Measurements from ENCODE around the gene PTRHD1.
A peak's percentile ranks its signal among the peaks of the same experiment; 100 is the strongest.
"Not testable (repeated sequence)": the region's sequence is repeated elsewhere in the genome, so short reads cannot be mapped to it uniquely, and the experiment has no call there.

PTRHD1 gene, protein sequence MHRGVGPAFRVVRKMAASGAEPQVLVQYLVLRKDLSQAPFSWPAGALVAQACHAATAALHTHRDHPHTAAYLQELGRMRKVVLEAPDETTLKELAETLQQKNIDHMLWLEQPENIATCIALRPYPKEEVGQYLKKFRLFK

DNA sequence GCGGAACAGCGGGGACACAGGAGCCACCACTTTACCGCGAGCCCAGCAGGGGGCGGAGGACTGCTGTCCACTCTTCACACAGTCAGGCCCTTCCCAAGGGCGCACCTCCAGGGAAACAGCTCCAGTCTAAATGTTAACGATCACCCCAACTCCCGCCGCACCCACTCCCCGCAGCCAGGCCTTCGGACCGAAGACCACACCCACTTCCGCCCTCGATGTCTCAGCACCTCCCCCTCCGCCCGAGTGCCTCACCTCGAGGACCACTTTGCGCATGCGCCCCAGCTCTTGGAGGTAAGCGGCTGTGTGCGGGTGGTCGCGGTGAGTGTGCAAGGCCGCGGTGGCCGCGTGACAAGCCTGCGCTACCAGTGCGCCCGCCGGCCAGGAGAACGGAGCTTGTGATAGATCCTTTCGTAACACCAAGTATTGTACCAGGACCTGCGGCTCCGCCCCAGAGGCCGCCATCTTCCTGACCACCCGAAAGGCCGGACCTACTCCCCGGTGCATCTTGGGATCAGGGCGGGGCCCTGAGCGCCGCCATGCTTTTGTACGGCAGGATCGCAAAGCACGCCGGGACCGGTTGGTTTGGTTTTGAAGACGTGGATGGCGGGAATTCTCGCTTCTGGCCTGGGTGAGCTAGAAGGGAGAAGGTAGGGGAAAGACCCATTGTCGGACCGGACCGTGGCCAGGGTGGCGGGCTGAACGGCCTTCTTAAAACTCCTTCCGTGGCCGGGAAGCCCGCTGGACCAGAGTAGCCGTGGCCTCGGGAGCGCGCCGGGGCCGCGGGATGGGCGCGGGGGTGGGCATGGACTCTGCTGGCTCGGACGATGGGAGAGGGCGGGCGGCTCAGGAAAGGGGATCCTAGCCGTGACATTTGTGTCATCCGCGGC is at the start of gene PTRHD1, which contains the start of gene CENPO:
Gene PTRHD1 (minus strand): TSS at position 518 of the 887 bp plus-strand sequence. CDS start 14 bp downstream, at position 504.
Gene CENPO (plus strand): TSS at position 552 of the 887 bp plus-strand sequence. CDS start 495 bp downstream, outside the sequence.
- peak; percentile 83 for FAIRE-seq

DNA sequence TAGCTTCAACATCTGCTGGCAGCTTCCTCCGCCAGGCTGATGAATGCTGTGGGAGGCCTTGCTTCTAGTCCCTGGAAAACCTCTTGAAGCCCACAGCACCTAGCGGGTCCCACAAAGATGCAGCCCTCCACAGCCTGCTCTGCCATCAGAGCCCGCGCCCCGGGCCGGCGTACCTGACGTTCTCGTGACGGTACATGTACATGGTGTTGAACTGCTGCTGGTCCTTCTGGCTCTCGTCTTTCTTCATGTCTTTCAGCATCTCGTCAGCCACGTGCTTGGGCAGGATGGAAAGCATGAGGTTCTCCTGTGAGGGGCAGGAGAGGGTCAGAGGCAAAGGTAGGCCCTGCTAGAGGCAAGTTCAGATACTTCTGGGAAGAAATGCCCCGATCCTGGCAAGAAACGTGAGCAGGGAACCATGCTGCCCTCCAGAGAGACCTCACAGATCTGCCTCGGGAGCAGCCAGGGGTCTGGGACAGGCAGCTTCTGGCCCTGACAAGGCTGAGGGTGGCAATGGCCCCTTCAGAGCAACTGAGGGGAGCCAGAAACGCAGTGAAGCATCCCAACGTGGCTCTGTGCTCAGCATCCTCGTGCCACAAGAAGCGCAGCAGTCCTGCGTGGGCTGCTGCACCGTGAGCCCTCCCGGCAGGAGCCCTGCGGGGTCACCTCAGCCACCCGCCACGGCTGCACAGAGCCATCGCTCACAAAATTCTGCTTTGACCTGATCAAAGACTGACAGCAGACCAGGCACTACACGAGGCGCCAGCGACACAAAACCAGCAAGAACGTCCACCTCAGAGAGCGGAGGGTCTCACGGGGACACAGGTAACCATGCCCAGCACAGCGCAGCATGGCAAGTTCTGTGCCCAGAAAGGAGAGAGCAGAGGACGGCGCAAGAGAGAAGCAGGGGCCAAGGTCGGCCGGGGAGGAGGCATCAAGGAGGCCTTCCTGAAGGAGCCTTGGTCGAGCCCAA is 49.2 kb upstream of the PTRHD1 start:
- FAIRE-seq (no peak), DNase-seq (ENCODE audit: insufficient read length, low spot score) (no peak)

More for the DNA sequence above, at the start of gene PTRHD1, which contains the start of gene CENPO:
- peak; percentile 98 for DNase-seq (ENCODE audit: insufficient read length, low spot score)

DNA sequence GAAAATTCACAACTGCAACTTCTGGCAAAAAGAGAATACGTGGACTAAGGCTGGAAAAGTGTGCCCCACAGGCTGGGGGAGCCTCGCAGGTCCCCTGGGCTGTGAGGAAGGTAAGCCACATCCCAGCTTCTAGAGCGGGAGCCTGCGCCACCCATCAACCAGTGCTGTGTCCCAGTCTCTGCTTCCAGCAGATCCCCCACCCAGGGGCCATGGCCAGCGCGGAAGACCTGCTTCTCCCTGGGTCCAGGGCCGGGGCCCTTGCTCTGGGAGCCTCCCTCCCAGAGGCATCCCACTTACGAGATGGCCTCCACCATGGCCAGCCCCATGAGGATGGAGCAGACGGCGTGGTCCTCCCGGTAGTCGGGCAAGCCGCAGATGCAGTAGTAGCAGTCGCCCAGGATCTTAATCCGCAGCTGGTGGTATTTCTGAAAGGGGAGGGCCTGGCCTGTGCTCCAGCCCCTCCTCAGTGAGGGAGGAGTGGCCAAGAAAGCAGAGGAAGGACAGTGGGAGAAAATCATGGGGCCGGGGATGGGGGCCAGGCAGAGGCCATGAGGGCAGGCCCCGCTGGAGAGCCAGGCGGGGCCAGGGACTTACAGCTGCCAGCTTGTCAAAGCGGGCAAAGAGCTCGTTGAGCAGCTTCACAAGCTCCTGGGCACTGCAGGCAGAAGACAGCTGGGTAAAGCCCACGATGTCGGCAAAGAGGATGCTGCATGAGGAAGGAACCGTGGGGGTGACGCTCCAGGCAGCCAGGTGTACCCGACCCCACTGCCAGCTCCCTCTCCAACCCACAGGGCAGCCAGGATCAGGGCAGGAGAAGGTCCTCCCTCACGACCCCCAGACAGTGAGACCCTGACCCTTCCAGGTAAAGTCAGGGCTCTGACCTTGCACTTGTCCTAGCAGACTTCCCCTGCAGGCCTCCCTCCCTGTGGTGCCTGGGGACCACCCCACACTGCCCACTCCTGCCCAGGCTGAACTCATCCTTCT is 48.1 kb upstream of the PTRHD1 start:
- FAIRE-seq (peak; percentile 38), DNase-seq (ENCODE audit: insufficient read length, low spot score) (no peak)

DNA sequence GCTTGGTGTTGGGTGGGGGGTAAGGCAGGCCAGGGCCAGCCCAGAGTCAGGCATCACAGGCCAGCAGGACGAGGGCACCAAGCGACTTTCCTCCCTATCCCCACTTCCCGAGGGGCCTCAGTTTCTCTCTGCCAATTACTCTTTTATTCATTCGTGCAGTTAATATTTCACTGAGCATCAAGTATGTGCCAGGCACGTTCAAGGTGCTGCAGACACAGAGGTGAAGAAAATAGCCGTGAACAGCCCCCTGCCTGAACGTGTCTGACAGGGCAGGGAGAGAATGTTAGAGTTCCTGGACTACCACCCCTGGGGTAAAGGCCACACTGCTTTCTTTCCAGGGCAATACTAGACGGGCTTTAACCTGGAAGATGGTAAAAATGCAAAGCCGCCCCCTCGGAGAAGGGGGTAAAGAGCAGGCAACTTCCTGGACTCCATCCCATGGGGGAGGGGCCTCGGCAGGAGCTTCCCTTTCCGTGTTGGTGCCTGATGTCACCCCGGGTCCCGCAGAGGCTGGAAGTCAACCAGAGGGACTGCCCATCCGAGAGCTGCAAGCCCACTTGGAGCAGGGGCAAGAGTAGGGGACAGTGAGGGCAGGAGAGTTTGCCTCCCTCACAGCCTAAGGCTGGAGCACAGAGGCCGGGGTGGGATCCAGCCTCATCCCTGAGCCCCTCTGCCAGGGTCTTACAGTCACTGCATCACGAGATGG is 47.1 kb upstream of the PTRHD1 start:
- FAIRE-seq (no peak), DNase-seq (ENCODE audit: insufficient read length, low spot score) (no peak)

DNA sequence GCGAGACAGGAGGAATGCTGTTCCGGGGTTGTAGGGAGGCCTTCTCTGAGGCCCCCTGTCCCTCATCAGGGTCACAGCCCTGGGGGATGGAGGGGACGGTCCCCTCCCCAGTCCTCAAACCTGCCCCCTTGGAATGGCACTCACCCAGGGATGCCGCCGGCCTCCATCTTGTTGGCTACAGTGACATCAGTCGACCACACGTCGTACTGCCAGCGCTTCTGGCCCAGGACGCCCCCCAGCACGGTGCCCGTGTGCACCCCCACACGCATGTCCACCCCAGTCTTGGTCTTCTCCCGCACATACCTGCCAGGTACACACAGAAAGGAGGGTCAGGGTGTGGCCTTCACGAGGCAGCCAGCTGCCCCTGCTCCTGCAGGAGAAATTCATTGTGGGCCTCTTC is 46.5 kb upstream of the PTRHD1 start:
- DNase-seq (ENCODE audit: insufficient read length, low spot score) = no peak
- FAIRE-seq = no peak

DNA sequence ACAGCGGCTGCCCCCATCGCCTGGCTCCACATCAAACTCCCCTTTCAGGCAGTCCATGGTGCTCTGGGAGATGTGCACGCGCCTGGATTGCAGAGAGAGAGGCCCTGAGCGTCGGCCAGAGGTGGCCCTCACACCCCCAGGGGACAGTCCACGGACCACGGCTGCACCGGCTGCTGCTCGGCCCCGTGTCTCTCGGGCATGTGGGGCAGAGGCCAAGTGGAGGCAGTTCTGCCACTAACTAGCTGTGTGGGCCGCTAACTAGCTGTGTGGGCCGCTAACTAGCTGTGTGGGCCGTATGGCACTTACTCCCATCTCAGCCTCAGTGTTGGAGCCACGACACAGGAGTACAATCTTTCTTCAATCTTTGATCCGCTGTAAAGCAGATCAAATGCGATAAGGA is 45.4 kb upstream of the PTRHD1 start:
- FAIRE-seq (no peak), DNase-seq (ENCODE audit: insufficient read length, low spot score) (no peak)

DNA sequence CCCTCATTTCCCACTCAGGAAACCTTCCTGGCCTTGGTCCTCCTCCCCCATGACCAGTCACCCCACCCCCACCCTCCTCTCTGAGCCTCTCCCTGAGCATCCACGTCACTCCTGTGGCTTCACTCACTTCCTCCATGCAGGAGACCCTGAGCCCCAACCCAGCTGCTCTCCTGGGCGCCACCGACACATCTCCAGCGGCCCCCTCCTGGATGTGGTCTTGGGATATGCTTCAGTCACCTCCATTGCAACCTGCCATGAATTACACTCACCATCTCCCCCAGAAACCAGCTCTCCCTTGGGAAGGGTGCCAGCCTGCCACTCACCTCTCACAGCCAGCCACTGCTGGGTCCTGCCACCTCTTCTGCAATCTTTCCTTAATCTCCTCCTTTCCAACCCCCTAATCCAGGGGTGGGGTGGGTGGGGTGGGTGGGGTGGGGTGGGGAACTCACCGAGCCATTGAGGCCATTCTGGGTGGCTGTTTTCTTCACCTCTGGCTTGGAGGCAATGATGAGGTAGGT is 44.9 kb upstream of the PTRHD1 start:
- no peak for DNase-seq (ENCODE audit: insufficient read length, low spot score)
- no peak for FAIRE-seq

DNA sequence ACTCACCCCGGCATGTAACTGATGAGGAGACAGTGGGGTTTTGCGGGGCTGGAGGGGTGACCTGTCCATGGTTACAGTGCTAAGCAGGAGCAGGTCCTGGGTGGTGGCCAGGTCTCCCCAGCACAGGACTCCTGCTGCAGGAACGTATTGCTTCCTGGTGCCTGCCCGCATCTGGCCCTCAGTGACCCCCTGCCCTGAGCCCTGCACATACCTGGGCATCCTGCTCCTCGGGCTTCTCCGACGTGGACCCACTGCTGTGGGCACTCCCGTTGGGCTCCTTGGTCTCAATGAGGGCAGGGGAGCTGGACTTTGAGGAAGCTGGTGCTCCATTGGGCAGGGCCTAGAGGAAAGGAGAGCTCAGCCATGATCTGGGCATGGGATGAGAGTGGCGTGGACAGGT is 43.5 kb upstream of the PTRHD1 start:
- FAIRE-seq = no peak
- no peak for DNase-seq (ENCODE audit: insufficient read length, low spot score)

DNA sequence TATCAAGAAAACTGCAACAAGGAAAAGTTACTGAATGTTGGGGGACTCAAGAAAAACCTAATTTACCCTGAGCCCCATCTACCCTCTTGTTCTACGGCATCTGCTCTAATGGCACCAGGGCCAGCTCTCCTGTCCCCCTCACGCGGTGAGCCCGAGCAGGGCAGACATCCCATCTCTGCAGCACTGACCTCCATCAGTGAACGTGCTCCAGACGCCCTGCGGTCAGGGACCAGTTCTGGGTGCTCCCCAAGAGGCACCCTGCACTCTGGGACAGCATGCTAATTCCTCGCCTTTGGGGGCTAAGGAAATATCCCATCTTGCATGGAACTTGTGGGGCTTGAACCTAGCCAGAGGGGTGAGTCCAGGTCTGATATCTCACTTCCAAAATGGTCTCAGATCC is 43.0 kb upstream of the PTRHD1 start:
- no peak for FAIRE-seq
- DNase-seq (ENCODE audit: insufficient read length, low spot score) = no peak

DNA sequence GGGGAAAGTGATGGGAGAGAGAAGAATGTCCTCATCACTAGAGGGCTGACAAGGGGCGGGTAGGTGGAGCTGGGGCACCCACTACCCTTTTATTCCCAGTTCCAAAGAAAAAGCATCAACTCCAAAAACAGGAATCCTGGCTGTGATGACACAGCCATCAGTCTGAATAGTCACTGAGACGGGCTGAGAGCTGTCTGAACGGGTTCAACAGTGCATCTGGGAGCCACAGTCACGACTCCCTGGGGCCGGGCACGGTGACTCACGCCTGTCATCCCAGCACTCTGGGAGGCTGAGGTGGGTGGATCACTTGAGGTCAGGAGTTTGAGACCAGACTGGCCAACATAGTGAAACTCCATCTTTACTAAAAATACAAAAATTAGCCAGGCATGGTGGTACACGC is 42.2 kb upstream of the PTRHD1 start:
- FAIRE-seq = peak; percentile 58

DNA sequence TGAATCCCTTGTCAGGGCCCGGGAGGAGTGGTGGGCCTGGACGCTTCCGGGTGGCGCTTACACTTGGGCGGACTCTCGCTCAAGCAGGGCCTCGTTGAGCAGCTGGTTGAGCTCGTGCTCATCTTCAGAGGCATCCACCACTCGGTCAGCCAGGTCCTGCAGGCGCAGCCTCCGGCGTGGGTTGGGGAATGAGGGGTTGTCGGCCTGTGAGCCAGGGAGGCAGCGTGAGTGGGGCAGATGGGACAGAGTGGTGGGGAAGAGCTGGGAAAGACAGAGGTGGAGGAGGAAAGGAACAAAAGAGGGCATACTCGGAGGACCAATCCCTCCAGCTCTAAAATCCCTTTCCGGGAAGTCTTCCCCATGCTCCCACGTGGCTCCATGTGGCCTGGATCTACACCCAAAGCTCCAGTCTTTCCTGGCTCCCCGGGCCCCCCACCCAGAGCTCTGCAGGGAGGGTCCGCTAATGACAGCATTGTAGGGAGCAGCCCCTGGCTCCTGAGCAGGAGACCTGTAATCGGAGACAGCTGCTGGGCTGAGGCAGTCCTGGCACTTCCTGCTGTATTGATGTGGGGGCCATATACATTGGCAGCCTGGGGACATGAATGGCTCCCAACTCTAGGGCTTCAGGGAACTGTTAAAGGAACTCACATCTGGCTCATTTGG is 41.7 kb upstream of the PTRHD1 start:
- no peak for DNase-seq (ENCODE audit: insufficient read length, low spot score)
- no peak for FAIRE-seq

More for the DNA sequence above, 42.2 kb upstream of the PTRHD1 start:
- not testable (repeated sequence) for DNase-seq (ENCODE audit: insufficient read length, low spot score)

DNA sequence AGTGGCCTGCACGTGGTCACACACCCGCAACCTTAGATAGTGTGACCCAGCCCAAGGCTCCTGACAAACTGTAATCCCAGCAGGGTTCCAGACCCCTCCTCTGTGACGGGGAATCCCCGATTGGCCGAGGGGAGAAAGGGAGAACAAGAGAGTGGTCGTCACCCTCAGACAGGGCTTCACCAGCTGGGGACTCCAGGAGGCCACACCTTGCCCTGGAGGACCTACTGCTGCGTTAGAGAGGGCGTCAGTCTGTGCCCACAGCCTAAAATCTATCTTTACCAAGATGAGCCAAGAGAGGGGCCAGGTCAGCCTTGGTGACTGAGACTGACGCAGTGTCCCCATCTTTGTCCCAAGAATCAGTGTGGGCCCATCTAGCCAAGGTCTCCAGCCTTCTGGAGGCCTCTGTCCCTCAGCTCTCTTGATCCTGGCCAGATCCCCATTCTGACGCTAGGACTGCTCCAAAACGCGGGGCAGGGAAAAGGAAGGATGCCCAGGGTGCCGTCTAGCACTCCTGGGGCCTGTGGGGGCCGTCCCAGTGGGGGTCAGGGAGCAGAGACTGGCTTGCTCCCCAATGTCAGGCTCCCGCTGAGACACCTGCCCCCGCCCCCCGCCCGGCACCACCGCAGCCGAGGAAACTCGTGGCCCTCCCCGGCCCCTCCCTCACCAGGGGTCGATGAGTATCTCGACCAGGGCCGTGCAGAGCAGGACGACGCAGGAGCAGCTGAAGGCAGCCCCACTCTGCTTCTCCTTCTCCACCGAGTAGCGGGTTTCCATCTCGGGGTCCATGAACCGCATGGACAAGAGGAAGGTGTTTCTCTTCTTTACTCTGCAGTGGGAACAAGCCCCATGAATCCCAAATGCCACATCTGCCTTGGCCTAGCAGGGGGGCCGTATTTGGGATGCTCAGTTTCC is 40.9 kb upstream of the PTRHD1 start:
- DNase-seq (ENCODE audit: insufficient read length, low spot score) (no peak), FAIRE-seq (no peak)

DNA sequence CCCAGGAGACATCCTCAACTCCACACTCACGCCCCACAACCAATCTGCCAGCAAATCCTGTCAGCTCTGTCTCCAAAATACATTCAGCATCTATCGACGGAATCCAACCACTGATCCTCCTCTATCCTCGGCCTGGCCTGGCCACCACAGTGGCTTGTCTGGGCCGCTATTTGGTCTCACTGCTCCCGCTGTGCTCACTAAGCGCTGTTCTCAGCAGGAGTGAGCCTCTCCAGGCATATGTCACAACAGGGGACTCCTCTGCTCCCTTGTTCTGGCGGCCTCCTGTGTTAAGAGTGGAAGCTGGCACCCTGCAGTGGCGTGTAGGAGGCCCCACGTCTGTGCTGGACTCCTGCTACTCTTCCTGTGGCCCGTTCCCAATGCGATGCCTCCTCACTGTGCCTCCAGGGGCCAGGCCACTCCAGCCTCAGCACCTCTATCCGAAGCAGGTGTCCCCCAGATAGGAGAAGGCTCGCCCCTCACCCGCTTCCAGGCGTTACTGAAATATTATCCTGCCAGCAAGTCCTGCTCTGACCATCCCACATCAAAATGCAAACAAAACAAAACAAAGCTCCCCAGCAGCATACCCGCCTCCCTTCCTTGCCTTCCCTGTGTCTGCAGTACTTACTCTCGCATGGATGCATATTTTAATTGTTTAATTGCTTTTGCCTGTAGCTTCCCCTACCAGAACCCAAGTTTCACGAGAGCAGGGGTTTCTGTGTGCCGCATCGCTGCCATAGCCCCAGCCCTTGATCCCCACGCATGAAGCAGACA is 39.9 kb upstream of the PTRHD1 start:
- FAIRE-seq (no peak), DNase-seq (ENCODE audit: insufficient read length, low spot score) (no peak)

DNA sequence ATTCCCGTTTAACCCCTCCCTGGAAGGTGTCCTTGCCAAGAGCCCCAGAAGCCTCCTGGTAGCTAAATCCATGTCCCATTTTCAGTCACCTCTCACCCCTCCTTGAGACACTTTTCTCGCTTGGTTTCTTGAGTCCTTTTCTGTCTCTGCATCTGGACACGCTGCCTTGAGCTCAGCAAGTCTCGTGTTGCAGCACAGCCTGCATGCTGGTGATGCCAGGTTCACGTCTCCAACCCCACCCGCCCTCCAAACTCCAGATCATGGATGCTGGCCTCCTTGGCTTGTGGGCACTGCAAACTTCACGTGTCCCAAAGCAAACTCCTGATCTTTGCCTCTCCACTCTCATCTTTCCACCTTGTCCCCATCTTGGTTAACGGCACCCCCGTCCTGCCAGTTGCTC is 39.3 kb upstream of the PTRHD1 start:
- no peak for FAIRE-seq
- DNase-seq (ENCODE audit: insufficient read length, low spot score) = no peak

DNA sequence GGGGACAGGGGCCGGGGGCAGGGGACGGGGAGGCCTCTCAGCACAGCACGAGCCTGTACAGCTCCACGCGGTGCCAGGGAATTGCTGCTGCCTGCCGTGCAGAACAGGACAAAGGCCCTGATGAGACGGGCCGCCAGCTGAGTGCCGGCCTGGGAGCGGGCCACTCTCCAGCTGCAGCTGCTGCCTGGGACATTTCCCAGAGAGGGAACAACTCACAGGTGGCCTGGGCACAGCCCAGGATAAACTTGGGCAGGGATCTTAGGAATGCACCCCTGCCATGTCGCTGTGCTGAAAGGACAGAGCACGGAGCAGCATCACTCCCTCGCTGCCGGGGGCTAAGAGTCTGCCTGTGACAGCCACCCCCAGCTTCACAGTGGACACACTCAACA is 38.9 kb upstream of the PTRHD1 start:
- no peak for FAIRE-seq
- no peak for DNase-seq (ENCODE audit: insufficient read length, low spot score)

DNA sequence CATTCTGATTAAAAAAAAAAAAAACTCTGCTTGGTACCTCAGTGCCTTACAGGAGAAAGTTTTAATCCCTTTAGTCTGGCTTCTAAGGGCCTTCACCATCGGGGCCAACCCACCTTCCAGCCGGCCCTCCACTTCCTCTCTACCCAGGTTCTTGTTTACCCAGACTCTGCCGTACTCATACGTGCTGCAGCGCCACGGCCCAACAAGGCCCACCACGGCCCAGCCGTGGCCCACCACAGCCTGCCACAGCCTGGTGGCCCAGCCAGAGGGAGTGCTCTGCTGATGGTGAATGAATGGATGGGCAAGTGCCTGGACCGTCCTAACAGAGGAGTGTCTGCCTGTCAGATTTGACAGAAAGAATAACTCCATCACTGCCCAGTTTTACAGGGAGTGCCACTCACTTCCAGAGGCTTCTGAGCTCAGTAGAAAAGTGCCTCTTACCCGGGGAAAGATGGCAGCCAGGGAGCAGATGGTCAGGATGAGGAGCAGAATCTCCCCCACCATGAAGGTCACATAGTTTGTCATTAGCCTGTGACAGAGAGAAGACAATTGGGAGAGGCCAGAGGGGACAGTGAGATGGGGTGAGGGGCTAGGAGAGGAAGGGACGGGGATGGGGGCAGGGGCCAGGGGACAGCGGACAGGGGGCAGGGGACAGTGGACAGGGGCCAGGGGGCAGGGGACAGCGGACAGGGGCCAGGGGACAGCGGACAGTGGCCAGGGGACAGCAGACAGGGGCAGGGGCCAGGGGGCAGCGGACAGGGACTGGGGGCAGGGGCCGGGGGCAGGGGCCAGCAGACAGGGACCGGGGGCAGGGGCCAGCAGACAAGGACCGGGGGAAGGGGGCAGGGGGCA is 38.3 kb upstream of the PTRHD1 start:
- DNase-seq (ENCODE audit: insufficient read length, low spot score) (no peak), FAIRE-seq (no peak)

Data from HTR-8/SVneo (cell line).